Memory B cell (primary cell): ENCODE measurements around the gene TRAPPC2L.
"Not testable (repeated sequence)": the region's sequence is repeated elsewhere in the genome, so short reads cannot be mapped to it uniquely, and the experiment has no call there.

Source experiments
- ATAC-seq: fragments of 150-1000 bp; cut with Tn5 transposase; 2 replicates; pipeline ENCODE4 v1.10.0; 2021; ENCODE audit warnings: low read depth, mild to moderate bottlenecking, moderate library complexity
- DNase-seq, 2 donors: peaks; one replicate each; pipeline ENCODE4 v3.0.0; 2022; ENCODE audit warnings: low spot score in 2 of 2
- H3K27ac Mint-ChIP-seq: one replicate; pipeline ENCODE4 v1.8.0; 2022; ENCODE audit warnings: mild to moderate bottlenecking, moderate library complexity, mixed read lengths
- H3K27me3 Mint-ChIP-seq: one replicate; pipeline ENCODE4 v1.8.0; 2022; ENCODE audit warnings: mixed read lengths
- H3K36me3 Mint-ChIP-seq: one replicate; pipeline ENCODE4 v1.8.0; 2022; ENCODE audit warnings: mild to moderate bottlenecking, mixed read lengths
- H3K4me1 Mint-ChIP-seq: one replicate; pipeline ENCODE4 v1.8.0; 2022; ENCODE audit warnings: mixed read lengths
- H3K4me3 Mint-ChIP-seq: one replicate; pipeline ENCODE4 v1.8.0; 2022; ENCODE audit warnings: mild to moderate bottlenecking, moderate library complexity, mixed read lengths
- H3K9me3 Mint-ChIP-seq: one replicate; pipeline ENCODE4 v1.8.0; 2022; ENCODE audit warnings: mixed read lengths

The TRAPPC2L gene

GRCh38 chr16:88814144-88814502 lies 42.8 kb upstream of the TRAPPC2L start:
- Mint-ChIP-seq H3K4me3 (no peak overlapping the region), H3K4me1 (peaks cover 11% of the 10 kb centered on the region), H3K27me3 (no peaks in the 10 kb centered on the region), H3K9me3 (no peaks in the 10 kb centered on the region), H3K36me3 (peaks cover under 1% of the 10 kb centered on the region), H3K27ac (no peak overlapping the region)
- DNase-seq (no peak), ATAC-seq (no peak)

GRCh38 chr16:88815227-88815626 lies 41.7 kb upstream of the TRAPPC2L start:
- Mint-ChIP-seq H3K4me1 (peaks cover 8% of the 10 kb centered on the region), H3K9me3 (no peaks in the 10 kb centered on the region), H3K27ac (no peak overlapping the region), H3K36me3 (no peaks in the 10 kb centered on the region), H3K27me3 (no peaks in the 10 kb centered on the region), H3K4me3 (no peak overlapping the region)
- no peak for DNase-seq
- ATAC-seq: no peak

GRCh38 chr16:88815901-88816589 lies 40.9 kb upstream of the TRAPPC2L start:
- no peaks in the 10 kb centered on the region for H3K9me3 Mint-ChIP-seq
- H3K36me3 Mint-ChIP-seq: no peaks in the 10 kb centered on the region
- no peak overlapping the region for H3K4me3 Mint-ChIP-seq
- DNase-seq: peak; percentile 55 to 67
- no peak overlapping the region for H3K27ac Mint-ChIP-seq
- no peaks in the 10 kb centered on the region for H3K27me3 Mint-ChIP-seq
- peak; percentile 20 for ATAC-seq
- peaks cover 6% of the 10 kb centered on the region for H3K4me1 Mint-ChIP-seq

- no peaks in the 10 kb centered on the region for H3K36me3 Mint-ChIP-seq
- peaks cover 5% of the 10 kb centered on the region for H3K4me1 Mint-ChIP-seq
- H3K27ac Mint-ChIP-seq: no peak overlapping the region
- DNase-seq (no peak), ATAC-seq (no peak)
- H3K27me3 Mint-ChIP-seq: no peaks in the 10 kb centered on the region
- H3K4me3 Mint-ChIP-seq: no peak overlapping the region
- no peaks in the 10 kb centered on the region for H3K9me3 Mint-ChIP-seq
These were observed 40.0 kb upstream of the TRAPPC2L start for GRCh38 chr16:88816736-88817535.

- Mint-ChIP-seq H3K9me3 (no peaks in the 10 kb centered on the region), H3K4me3 (no peak overlapping the region), H3K27me3 (no peaks in the 10 kb centered on the region), H3K4me1 (no peaks in the 10 kb centered on the region), H3K36me3 (peaks cover under 1% of the 10 kb centered on the region), H3K27ac (no peak overlapping the region)
- no peak for ATAC-seq
- DNase-seq: no peak
These were observed 38.9 kb upstream of the TRAPPC2L start for GRCh38 chr16:88817785-88818574.

GRCh38 chr16:88818575-88818874 lies 38.4 kb upstream of the TRAPPC2L start:
- no peak overlapping the region for H3K4me3 Mint-ChIP-seq
- peaks cover 2% of the 10 kb centered on the region for H3K36me3 Mint-ChIP-seq
- H3K4me1 Mint-ChIP-seq: no peaks in the 10 kb centered on the region
- ATAC-seq: no peak
- H3K9me3 Mint-ChIP-seq: no peaks in the 10 kb centered on the region
- no peak for DNase-seq
- H3K27ac Mint-ChIP-seq: no peak overlapping the region
- H3K27me3 Mint-ChIP-seq: no peaks in the 10 kb centered on the region

GRCh38 chr16:88819126-88819525 lies 37.8 kb upstream of the TRAPPC2L start:
- H3K36me3 Mint-ChIP-seq: peaks cover 2% of the 10 kb centered on the region
- no peaks in the 10 kb centered on the region for H3K27me3 Mint-ChIP-seq
- DNase-seq: no peak
- no peak overlapping the region for H3K4me3 Mint-ChIP-seq
- no peaks in the 10 kb centered on the region for H3K9me3 Mint-ChIP-seq
- H3K27ac Mint-ChIP-seq: no peak overlapping the region
- no peaks in the 10 kb centered on the region for H3K4me1 Mint-ChIP-seq
- ATAC-seq: no peak

GRCh38 chr16:88820385-88821025 lies 36.4 kb upstream of the TRAPPC2L start:
- no peak overlapping the region for H3K27ac Mint-ChIP-seq
- no peaks in the 10 kb centered on the region for H3K9me3 Mint-ChIP-seq
- H3K27me3 Mint-ChIP-seq: no peaks in the 10 kb centered on the region

GRCh38 chr16:88821168-88821850 lies 35.6 kb upstream of the TRAPPC2L start:
- Mint-ChIP-seq H3K4me3 (no peak overlapping the region), H3K36me3 (peaks cover 4% of the 10 kb centered on the region), H3K27ac (no peak overlapping the region), H3K27me3 (no peaks in the 10 kb centered on the region), H3K4me1 (no peaks in the 10 kb centered on the region), H3K9me3 (no peaks in the 10 kb centered on the region)
- ATAC-seq (no peak), DNase-seq (no peak)

More at GRCh38 chr16:88820385-88821025, 36.4 kb upstream of the TRAPPC2L start:
- Mint-ChIP-seq H3K36me3 (peaks cover 2% of the 10 kb centered on the region), H3K4me3 (no peak overlapping the region), H3K4me1 (no peaks in the 10 kb centered on the region)
- ATAC-seq: no peak
- DNase-seq: no peak

- ATAC-seq: no peak
- H3K4me1 Mint-ChIP-seq: no peaks in the 10 kb centered on the region
- DNase-seq: no peak
- H3K4me3 Mint-ChIP-seq: no peak overlapping the region
- no peaks in the 10 kb centered on the region for H3K27me3 Mint-ChIP-seq
- H3K9me3 Mint-ChIP-seq: no peaks in the 10 kb centered on the region
- H3K36me3 Mint-ChIP-seq: peaks cover 4% of the 10 kb centered on the region
- H3K27ac Mint-ChIP-seq: no peak overlapping the region
These were observed 34.5 kb upstream of the TRAPPC2L start for GRCh38 chr16:88822281-88823040.

- H3K36me3 Mint-ChIP-seq, H3K4me3 Mint-ChIP-seq, ATAC-seq, H3K27me3 Mint-ChIP-seq, DNase-seq, H3K27ac Mint-ChIP-seq, H3K4me1 Mint-ChIP-seq, H3K9me3 Mint-ChIP-seq: not testable (repeated sequence)
These were observed 33.3 kb upstream of the TRAPPC2L start for GRCh38 chr16:88823646-88824045.

GRCh38 chr16:88824256-88825077 lies 32.5 kb upstream of the TRAPPC2L start:
- H3K4me3 Mint-ChIP-seq: no peak overlapping the region
- ATAC-seq: no peak

More at GRCh38 chr16:88824256-88825077, 32.5 kb upstream of the TRAPPC2L start:
- Mint-ChIP-seq H3K36me3 (peaks cover 7% of the 10 kb centered on the region), H3K27me3 (no peaks in the 10 kb centered on the region), H3K9me3 (no peaks in the 10 kb centered on the region), H3K4me1 (no peaks in the 10 kb centered on the region), H3K27ac (no peak overlapping the region)
- no peak for DNase-seq
